HG02588 (cell line): ENCODE data around the gene MR1.
A peak's percentile ranks its signal among the peaks of the same experiment; 100 is the strongest.

Experiments
- ATAC-seq: cut with Tn5 transposase; IDR thresholded peaks from one replicate; pipeline ENCODE4 v1.9.1; 2021; ENCODE audit warnings: mild to moderate bottlenecking, moderate library complexity; ENCODE audit not compliant: unreplicated experiment

MR1 gene

GRCh38 chr1:181033799-181034451 lies at the start of gene MR1:
Gene MR1, plus strand, starts transcription at chr1:181033983. Its CDS starts 25 bp downstream, at chr1:181034008.
- peak; percentile 91 for ATAC-seq

- no peak for ATAC-seq
Measured at GRCh38 chr1:180988253-180988752, 45.5 kb upstream of the MR1 start.

- ATAC-seq: no peak
Measured at GRCh38 chr1:180994262-180994661, 39.5 kb upstream of the MR1 start.

GRCh38 chr1:180997843-180998504 lies 35.8 kb upstream of the MR1 start:
- no peak for ATAC-seq

GRCh38 chr1:181001091-181001780 lies 32.5 kb upstream of the MR1 start:
- ATAC-seq: no peak

GRCh38 chr1:181002582-181003172 lies 31.1 kb upstream of the MR1 start:
- ATAC-seq: no peak

- no peak for ATAC-seq
Measured at GRCh38 chr1:181010789-181011188, 23.0 kb upstream of the MR1 start.

GRCh38 chr1:181011301-181012202 lies 22.2 kb upstream of the MR1 start:
- ATAC-seq: no peak

GRCh38 chr1:181012203-181012745 lies 21.5 kb upstream of the MR1 start:
- ATAC-seq: no peak

- no peak for ATAC-seq
Measured at GRCh38 chr1:181013144-181013543, 20.6 kb upstream of the MR1 start.

GRCh38 chr1:181014477-181015250 lies 19.1 kb upstream of the MR1 start:
- ATAC-seq: peak; percentile 48

- no peak for ATAC-seq
Measured at GRCh38 chr1:181015251-181015615, 18.6 kb upstream of the MR1 start.

- no peak for ATAC-seq
Measured at GRCh38 chr1:181016563-181016962, 17.2 kb upstream of the MR1 start.

- ATAC-seq: no peak
Measured at GRCh38 chr1:181018901-181019681, 14.7 kb upstream of the MR1 start.

GRCh38 chr1:181021159-181021558 lies 12.6 kb upstream of the MR1 start:
- ATAC-seq: no peak

- peak; percentile 37 for ATAC-seq
Measured at GRCh38 chr1:181021811-181022434, 11.9 kb upstream of the MR1 start.

- ATAC-seq: no peak
Measured at GRCh38 chr1:181023265-181024057, 10.3 kb upstream of the MR1 start.
